T-helper 1 cell treated with Interleukin-12 subunit alpha and Interleukin-12 subunit beta and Interleukin-4 antibody, amounts not matched to agents 30 μg/mL and 1 μg/mL, for 36 hours (primary cell): Measurements from ENCODE around the gene NAGK.
"Not testable (repeated sequence)": the region's sequence is repeated elsewhere in the genome, so short reads cannot be mapped to it uniquely, and the experiment has no call there.

Experiments used
- H3K27ac Mint-ChIP-seq: one replicate; pipeline ENCODE4 v1.8.0; 2021; ENCODE audit warnings: mild to moderate bottlenecking, mixed read lengths
- H3K27me3 Mint-ChIP-seq: one replicate; pipeline ENCODE4 v1.8.0; 2021; ENCODE audit warnings: low read depth, mixed read lengths
- H3K36me3 Mint-ChIP-seq: one replicate; pipeline ENCODE4 v1.8.0; 2021; ENCODE audit warnings: low read depth, mixed read lengths
- H3K4me1 Mint-ChIP-seq: one replicate; pipeline ENCODE4 v1.8.0; 2021; ENCODE audit warnings: low read depth, mixed read lengths
- H3K4me3 Mint-ChIP-seq: one replicate; pipeline ENCODE4 v1.8.0; 2021; ENCODE audit warnings: mild to moderate bottlenecking, moderate library complexity, mixed read lengths
- H3K9me3 Mint-ChIP-seq: one replicate; pipeline ENCODE4 v1.8.0; 2021; ENCODE audit warnings: mixed read lengths

Gene NAGK

DNA sequence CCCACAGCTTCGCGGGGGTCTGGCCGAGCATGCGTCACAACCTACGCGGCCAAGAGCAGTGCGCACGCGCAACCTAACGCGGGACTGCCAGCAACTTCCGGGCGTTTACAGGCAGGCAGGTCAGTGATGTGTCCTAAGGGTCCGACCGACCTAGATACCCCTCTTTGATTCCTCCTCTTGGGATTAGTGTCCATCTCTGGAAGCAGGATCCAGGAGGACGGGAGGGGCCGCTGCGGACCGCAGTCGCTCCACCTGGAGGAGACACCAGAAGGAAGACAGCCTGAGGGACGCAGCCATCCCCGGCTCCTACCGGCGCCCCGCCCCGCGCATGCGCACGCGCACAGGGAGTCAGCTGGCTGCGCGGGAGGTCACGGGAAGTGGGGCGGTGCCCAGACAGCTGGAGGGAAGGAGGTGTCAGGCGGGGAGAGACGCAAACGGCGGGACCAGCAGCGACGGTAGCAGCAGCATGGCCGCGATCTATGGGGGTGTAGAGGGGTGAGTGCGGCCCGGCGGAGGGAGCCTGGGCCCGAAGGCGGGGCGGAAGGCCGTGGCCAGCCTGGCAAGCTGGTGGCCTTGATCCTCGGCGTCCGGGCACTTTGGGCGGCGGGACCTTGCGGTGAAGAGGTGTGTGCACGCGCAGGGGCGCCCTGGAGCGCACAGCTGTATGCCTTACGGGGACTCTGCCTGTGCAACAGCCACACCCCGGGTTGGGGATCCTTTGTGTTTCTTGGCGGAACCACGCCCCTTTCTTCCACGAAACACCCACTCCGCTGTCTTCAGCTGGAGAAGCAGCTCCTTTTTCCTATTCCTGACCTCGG, at the start of gene NAGK:
Gene NAGK, plus strand, starts transcription at position 431 of the 818 bp plus-strand sequence. Its CDS starts 36 bp downstream, at position 467.
- Mint-ChIP-seq H3K27ac (peak within 1 kb of the TSS; percentile 97), H3K4me1 (peaks cover 56% of the 10 kb centered on the region), H3K9me3 (no peaks in the 10 kb centered on the region), H3K4me3 (peak within 1 kb of the TSS; percentile 96), H3K27me3 (peaks cover 6% of the 10 kb centered on the region), H3K36me3 (peaks cover 17% of the 10 kb centered on the region)

DNA sequence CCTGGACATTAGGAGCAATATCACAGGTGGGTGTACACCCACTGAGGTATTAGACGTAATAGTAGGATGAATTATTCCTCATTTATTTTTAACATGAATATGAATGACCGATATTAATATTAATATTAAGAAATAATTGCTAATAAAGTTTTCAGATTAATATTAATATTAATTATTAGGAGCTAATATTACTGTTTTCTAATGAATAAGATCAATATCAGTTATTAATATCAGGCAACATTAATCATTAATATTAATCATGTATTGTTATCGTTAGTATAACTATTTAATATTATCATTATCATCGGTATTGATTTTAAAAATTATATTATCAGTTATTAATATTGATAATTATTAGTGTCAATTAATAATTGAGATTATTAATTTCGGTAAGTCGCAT, 48.5 kb upstream of the NAGK start:
- H3K36me3 Mint-ChIP-seq, H3K27ac Mint-ChIP-seq, H3K4me3 Mint-ChIP-seq, H3K27me3 Mint-ChIP-seq, H3K9me3 Mint-ChIP-seq: not testable (repeated sequence)
- peaks cover 11% of the 10 kb centered on the region for H3K4me1 Mint-ChIP-seq

DNA sequence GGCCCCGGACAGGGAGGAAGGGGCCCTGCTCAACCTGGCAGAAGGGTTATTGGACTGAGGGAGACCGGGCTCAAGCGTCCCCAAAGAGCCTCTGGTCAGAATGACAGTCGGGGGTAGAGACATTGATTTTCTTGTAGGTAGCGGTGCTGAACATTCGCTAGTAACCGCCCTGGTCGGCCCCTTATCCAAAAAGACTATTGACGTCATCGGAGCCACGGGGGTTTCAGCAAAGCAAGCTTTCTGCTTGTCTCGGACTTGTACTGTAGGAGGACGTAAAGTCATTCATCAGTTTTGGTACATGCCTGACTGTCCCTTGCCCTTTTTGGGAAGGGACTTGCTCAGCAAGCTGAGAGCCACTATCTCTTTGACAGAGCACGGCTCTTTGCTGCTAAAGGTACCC, 47.1 kb upstream of the NAGK start:
- H3K27me3 Mint-ChIP-seq, H3K9me3 Mint-ChIP-seq, H3K36me3 Mint-ChIP-seq, H3K4me3 Mint-ChIP-seq, H3K27ac Mint-ChIP-seq: not testable (repeated sequence)
- H3K4me1 Mint-ChIP-seq = peaks cover 11% of the 10 kb centered on the region

DNA sequence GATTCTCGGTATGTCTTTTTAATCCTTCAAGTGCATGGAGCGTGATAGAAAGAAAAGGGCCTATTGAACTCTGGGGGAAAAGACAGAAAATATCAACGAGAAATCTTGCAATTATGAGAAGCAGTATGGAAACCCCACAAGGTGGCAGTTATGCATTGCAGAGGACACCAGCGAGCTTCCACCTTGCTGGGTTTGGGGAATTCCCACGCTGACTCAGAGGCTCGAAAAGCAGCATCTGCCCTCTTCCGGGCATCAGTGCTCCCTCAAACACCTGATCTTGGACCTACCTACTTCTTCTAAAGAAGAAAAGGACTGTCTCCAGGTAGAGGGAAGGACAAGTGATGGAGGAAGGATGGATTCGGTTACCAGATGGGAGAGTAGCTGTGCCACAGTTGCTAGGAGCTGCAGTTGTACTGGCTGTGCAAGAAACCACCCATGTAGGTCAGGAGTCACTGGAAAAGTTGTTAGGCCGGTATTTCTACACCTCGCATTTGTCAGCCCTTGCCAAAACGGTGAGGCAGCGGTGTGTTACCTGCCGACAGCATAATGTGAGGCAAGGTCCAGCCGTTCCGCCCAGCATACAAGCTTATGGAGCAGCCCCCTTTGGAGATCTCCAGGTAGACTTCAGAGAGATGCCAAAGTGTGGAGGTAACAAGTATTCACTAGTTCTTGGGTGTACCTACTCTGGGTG, 44.8 kb upstream of the NAGK start:
- Mint-ChIP-seq H3K27ac (peak overlapping the region; percentile 79), H3K4me1 (peaks cover 11% of the 10 kb centered on the region)
- not testable (repeated sequence) for H3K27me3 Mint-ChIP-seq, H3K4me3 Mint-ChIP-seq, H3K36me3 Mint-ChIP-seq, H3K9me3 Mint-ChIP-seq

DNA sequence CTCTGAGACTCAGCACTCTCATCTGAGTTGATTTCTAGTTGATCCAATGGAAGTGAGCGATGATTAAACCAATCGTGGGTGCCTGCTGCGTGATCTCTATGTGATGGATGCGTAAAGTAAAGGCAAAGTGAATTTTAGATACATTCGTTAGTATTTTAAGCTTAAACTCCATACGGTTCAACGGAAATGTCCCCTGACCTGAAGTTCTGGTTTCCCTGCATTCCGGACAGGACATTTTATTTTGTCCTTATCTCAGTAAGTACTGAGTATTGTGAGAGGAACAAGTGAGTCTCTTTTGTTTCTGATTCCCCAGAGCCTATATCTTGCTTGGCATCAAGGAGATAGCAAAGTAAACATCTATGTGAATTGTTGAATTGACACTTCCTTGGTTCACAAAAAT, 32.2 kb upstream of the NAGK start:
- not testable (repeated sequence) for H3K27ac Mint-ChIP-seq, H3K4me3 Mint-ChIP-seq, H3K9me3 Mint-ChIP-seq, H3K36me3 Mint-ChIP-seq, H3K4me1 Mint-ChIP-seq
- peaks cover 29% of the 10 kb centered on the region for H3K27me3 Mint-ChIP-seq

DNA sequence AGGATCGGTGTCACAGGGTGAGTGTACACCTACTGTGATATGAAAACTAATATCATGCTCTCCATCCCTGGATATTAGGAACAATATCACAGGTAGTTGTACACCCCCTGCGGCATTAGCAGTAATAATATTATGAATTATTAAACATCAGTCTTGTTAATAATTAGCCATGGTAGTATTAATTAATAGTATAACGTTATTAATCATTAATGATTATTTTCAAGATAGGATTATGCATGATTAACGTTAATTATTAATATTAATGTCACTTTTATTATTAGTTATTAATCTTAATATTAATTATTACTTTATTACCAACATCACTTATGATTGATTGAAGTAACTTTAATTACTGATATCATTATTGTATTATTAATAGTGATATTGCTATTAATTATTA, 26.2 kb upstream of the NAGK start:
- Mint-ChIP-seq H3K4me1 (no peaks in the 10 kb centered on the region), H3K4me3 (no peak overlapping the region), H3K36me3 (no peaks in the 10 kb centered on the region), H3K27me3 (peaks cover 2% of the 10 kb centered on the region), H3K27ac (no peak overlapping the region), H3K9me3 (no peaks in the 10 kb centered on the region)

DNA sequence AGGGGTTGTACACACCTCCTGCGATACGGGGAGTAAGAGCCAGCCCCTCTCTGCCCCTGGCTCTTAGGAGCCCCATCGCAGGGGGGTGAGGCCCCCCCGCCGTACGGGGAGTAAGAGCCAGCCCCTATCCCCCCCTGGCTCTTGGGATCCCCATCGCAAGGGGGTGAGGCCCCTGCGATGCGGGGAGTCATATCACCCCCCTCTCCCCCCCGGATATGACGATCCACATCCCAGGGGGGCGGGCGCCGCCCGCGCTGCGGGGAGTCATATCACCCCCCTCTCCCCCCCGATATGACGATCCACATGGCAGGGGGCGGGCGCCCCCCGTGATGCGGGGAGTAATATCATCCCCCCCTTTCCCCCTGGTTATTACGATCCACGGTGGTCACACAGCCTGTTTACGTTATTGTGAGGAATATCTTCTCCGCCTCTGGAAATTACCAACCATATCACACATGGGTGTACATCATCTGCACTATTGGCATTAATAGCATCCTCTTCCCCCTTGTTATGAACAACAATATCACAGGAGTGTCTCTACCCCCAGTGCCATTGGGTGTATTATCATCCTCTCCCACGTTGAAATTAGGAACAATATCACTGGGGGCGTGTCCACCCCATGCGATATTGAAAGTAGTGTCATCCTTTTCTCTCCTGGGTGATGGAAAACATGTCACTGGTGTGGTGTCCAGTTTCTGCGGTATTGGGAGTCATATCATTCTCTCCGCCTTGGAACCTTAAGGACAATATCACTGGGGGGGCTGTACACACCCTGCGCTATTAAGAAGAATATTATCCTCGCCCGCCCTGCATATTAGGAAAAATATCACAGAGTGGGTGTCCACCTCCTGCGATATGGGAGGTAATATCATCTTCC, 24.7 kb upstream of the NAGK start:
- Mint-ChIP-seq H3K9me3 (no peaks in the 10 kb centered on the region), H3K27ac (no peak overlapping the region), H3K4me1 (no peaks in the 10 kb centered on the region), H3K36me3 (no peaks in the 10 kb centered on the region), H3K27me3 (no peaks in the 10 kb centered on the region), H3K4me3 (no peak overlapping the region)

DNA sequence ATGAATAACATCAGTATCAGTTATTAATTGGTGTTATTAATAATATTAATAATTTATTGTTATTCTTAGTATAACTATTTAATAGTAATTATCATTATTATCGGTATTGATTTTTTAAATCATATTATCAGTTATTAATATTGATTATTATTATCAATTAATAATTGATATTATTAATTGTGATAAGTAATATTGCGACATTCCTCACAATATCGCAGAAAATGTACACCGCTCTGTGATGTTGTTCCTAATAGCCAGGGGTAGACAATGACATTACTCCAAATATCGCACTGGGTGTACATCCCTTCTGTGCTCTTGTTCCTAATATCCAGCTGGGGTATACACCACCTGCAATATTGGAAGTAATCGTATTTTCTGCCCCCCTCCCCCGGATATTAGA, 23.3 kb upstream of the NAGK start:
- Mint-ChIP-seq H3K36me3 (no peaks in the 10 kb centered on the region), H3K4me1 (peaks cover 7% of the 10 kb centered on the region), H3K27ac (no peak overlapping the region), H3K9me3 (no peaks in the 10 kb centered on the region), H3K4me3 (no peak overlapping the region), H3K27me3 (no peaks in the 10 kb centered on the region)

DNA sequence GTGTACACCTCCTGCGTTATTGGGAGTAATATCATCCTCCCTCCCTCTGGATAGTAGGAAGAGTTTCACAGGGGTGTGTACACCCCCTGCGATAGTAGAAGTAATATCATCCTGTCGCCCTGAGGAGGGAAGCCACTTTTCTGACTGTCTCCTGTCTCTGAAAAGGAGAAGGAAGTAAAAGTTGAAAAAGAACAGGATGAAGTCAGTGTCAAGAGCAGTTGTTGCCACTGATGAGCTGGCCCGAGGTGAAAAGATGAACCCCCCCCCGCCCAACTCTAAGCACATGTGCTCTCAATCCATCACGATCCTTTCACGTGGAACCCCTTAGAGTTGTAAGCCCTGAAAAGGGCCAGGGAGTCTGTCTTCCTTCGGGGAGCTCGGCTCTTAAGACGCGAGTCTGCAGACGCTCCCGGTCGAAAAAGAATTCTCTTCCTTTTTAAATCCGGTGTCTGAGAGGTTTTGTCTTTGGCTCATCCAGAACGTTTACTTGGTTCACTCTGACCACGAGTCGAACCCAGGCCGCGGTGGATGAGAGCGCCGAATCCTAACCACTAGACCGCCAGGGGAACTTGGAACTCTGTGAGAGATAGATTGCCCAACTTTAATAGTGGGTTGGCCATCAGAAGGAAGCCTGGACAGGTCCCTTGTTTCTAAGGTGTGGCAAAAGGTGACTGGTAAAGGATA, 22.4 kb upstream of the NAGK start:
- H3K4me3 Mint-ChIP-seq = no peak overlapping the region
- H3K27me3 Mint-ChIP-seq = no peaks in the 10 kb centered on the region
- peaks cover 7% of the 10 kb centered on the region for H3K4me1 Mint-ChIP-seq
- H3K36me3 Mint-ChIP-seq = no peaks in the 10 kb centered on the region
- H3K9me3 Mint-ChIP-seq = no peaks in the 10 kb centered on the region
- no peak overlapping the region for H3K27ac Mint-ChIP-seq

DNA sequence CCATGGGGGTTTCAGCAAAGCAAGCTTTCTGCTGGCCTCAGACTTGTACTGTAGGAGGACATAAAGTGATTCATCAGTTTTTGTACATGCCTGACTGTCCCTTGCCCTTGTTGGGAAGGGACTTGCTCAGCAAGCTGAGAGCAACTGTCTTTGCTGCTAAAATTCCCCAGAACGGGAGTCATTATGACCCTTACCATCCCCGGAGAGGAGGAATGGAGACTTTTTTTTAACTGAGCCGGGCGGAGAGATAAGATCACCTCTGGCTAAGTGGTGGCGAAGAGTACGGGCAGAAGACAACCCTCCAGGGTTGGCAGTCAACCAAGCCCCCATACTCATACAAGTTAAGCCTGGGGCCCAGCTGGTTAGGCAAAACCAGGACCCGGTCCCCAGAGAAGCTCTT, 20.4 kb upstream of the NAGK start:
- Mint-ChIP-seq H3K4me3 (no peak overlapping the region), H3K9me3 (no peaks in the 10 kb centered on the region), H3K4me1 (peaks cover 7% of the 10 kb centered on the region), H3K27ac (no peak overlapping the region), H3K27me3 (no peaks in the 10 kb centered on the region), H3K36me3 (no peaks in the 10 kb centered on the region)

DNA sequence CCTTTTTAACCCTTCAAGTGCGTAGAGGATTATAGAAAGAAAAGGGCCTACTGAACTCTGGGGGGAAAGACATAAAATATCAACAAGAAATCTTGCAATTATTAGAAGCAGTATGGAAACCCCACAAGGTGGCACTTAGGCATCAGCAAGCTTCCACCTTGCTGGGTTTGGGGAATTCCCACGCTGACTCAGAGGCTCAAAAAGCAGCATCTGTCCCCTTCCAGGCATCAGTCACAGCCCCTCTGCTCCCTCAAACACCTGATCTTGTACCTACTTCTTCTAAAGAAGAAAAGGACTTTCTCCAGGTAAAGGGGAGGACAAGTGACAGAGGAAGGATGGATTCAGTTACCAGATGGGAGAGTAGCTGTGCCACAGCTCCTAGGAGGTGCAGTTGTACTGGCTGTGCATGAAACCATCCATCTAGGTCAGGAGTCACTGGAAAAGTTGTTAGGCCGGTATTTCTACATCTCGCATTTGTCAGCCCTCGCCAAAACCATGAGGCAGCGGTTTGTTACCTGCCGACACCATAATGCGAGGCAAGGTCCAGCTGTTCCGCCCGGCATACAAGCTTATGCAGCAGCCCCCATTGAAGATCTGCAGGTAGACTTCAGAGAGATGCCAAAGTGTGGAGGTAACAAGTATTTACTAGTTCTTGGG, 18.6 kb upstream of the NAGK start:
- not testable (repeated sequence) for H3K9me3 Mint-ChIP-seq, H3K4me1 Mint-ChIP-seq, H3K4me3 Mint-ChIP-seq, H3K27ac Mint-ChIP-seq, H3K27me3 Mint-ChIP-seq, H3K36me3 Mint-ChIP-seq

DNA sequence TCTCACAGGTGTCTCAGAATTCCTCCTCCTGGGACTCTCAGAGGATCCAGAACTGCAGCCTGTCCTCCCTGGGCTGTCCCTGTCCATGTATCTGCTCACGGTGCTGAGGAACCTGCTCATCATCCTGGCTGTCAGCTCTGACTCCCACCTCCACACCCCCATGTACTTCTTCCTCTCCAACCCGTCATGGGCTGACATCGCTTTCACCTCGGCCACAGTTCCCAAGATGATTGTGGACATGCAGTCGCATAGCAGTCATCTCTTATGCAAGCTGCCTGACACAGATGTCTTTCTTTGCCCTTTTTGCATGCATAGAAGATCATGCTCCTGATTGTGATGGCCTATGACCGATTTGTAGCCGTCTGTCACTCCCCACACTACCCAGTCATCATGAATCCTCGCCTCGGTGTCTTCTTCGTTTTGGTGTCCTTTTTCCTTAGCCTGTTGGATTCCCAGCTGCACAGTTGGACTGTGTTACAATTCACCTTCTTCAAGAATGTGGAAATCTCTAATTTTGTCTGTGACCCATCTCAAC, 13.2 kb upstream of the NAGK start:
- not testable (repeated sequence) for H3K9me3 Mint-ChIP-seq, H3K27ac Mint-ChIP-seq, H3K4me1 Mint-ChIP-seq, H3K36me3 Mint-ChIP-seq, H3K27me3 Mint-ChIP-seq, H3K4me3 Mint-ChIP-seq

DNA sequence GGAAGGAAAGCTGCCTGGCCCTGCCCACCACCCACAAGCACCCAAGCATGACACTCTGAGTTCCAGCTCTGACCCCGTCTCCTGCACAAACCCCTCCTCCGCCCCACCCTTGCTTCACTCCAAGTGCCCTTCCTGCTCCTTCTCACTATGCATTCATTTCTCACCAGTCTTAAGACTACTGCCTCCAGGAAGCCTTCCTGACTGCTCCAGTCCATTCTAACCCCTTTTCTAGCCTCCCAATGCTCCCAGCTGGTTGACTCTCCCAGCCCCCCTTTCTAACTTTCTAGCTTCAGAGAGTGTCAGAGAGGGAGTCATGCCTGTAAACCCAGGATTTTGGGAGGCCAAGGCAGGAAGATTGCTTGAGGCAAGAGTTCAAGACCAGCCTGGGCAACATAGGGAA, 8.2 kb upstream of the NAGK start:
- no peaks in the 10 kb centered on the region for H3K36me3 Mint-ChIP-seq
- H3K4me1 Mint-ChIP-seq = no peaks in the 10 kb centered on the region
- no peak overlapping the region for H3K27ac Mint-ChIP-seq
- no peak overlapping the region for H3K4me3 Mint-ChIP-seq
- peaks cover 22% of the 10 kb centered on the region for H3K27me3 Mint-ChIP-seq
- H3K9me3 Mint-ChIP-seq = no peaks in the 10 kb centered on the region

DNA sequence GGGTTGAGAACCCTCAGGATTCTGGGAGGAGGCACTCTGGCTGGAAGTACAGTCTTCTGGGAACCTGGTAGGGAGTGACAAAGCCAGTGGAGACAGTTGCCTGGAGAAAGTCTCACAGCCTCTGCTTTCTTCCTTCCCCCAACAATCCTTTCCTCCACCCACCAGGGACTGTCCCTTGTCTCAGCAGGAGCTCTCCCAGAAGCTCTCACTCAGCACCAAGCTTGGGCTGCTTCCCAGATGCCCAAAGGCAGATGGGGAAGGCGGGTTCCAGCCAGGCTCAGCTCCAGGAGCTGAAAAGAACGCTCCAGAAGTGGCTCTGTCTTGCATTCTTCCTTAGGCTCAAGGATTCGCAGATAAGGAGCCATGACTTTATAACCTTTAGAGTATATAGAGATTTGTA, 7.6 kb upstream of the NAGK start:
- Mint-ChIP-seq H3K4me1 (no peaks in the 10 kb centered on the region), H3K36me3 (no peaks in the 10 kb centered on the region), H3K9me3 (no peaks in the 10 kb centered on the region), H3K27me3 (peaks cover 22% of the 10 kb centered on the region), H3K27ac (no peak overlapping the region), H3K4me3 (no peak overlapping the region)
